Dermis microvascular lymphatic vessel endothelial cell (primary cell): ENCODE data around the gene ANO10. TPM values are rescaled to one million over a fixed set of nuclear protein-coding genes. Genes with fewer than 3 reads are reported as not detected.
A peak's percentile ranks its signal among the peaks of the same experiment; 100 is the strongest.
"Not testable (repeated sequence)": the region's sequence is repeated elsewhere in the genome, so short reads cannot be mapped to it uniquely, and the experiment has no call there.

Experiments
- DNase-seq, 2 donors: peaks; one replicate each; pipeline versions ENCODE4 v3.0.0 to v3.0.0-alpha.2; 2010; ENCODE audit warnings: low read depth in 2 of 2
- total RNA-seq: library from RNA; depleted of rRNA; stranded (reverse); fragments of >200 nt; gene quantifications from 2 replicates; pipeline ENCODE4 v1.2.1, GENCODE V29; 2014

ANO10 gene
- total RNA-seq, 1 donor from 2014 or later, result 25.0 TPM

DNA sequence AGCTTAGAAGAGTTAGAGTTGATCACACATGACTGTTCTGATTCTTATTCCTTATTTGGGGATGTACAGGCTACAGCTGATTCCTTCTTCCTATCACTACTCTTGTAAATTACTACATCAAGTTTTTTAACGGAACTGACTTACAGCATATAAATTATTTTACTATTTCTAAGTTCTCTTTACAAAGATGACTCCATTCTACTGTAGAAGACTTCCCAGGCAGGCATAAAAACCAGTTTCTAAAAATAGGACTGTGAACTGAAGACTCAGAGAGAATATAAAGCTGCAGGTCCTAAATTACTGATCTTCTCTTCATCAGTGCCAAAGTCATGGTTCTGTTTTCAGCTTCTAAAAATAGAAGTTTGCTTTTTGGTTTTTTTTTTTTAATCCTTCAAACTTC, 38.9 kb downstream of the ANO10 start:
- DNase-seq, result no peak

DNA sequence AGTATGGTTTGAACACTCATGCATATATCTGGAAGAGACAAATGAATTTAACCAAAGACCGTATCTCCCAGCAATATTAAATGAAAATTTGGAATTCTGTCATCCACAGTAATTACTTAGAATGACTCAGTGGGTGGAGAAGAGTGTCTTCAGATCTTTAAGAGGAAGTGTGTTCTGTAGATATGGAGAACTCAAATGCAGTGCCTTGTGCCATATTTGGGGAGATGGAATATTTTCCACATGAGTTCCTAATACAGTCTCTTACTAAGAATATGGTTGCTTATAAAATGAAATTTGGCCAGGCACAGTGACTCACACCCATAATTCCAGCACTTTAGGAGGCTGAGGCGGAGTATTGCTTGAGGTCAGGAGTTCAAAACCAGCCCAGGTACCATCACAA, 40.5 kb downstream of the ANO10 start:
- DNase-seq, result no peak

DNA sequence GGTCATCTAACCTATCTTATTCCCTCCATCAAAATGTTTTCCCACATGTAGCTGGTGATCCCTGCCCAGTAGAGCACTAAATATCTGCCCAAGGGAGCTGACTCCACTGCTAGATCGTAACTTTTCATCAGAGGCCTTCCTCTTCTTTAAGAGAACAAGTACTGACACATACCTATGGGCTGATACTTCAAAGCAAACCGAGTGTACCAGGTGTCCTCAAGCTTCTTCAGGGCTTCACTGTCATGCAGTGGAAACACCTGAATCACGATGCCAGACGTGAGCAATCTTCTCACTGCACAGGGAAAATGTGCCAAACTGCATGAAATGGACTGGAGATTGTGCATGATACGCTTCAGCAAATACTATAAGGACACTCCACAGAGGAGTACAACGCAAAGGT, 41.6 kb downstream of the ANO10 start:
- DNase-seq, result no peak

DNA sequence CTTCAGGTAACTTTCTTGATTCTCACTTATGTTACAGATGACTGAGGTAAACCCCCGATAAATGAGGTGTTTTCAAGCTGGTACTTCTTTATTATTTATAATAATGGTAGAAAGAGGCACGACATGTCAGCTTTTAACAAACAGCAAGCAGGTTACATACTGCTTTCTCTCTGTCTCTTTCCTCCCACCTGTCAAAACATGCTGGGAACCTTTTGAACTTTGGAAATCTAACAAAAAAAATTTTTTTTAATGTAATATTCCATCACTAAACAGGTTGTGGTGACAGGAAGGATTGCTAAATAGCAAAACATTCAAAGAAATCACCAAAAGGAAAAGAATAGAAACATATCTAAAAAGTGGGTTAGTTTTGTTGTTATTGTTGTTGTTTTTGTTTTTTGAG, 48.2 kb downstream of the ANO10 start:
- peak; percentile 19 to 69 for DNase-seq

DNA sequence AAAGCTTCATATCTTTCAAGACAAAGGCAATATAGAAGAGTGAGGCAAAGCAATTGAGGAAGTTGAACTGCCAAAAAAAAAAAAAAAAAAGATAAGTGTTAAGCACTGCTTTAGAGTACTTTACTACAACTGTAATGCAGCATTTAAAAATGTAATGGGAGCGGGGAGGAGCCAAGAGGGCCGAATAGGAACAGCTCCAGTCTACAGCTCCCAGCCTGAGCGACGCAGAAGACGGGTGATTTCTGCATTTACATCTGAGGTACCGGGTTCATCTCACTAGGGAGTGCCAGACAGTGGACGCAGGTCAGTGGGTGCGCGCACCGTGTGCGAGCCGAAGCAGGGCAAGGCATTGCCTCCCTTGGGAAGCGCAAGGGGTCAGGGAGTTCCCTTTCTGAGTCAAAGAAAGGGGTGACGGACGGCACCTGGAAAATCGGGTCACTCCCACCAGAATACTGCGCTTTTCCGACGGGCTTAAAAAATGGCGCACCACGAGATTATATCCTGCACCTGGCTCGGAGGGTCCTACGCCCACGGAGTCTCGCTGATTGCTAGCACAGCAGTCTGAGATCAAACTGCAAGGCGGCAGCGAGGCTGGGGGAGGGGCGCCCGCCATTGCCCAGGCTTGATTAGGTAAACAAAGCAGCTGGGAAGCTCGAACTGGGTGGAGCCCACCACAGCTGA, 56.0 kb downstream of the ANO10 start:
- DNase-seq, result not testable (repeated sequence)

DNA sequence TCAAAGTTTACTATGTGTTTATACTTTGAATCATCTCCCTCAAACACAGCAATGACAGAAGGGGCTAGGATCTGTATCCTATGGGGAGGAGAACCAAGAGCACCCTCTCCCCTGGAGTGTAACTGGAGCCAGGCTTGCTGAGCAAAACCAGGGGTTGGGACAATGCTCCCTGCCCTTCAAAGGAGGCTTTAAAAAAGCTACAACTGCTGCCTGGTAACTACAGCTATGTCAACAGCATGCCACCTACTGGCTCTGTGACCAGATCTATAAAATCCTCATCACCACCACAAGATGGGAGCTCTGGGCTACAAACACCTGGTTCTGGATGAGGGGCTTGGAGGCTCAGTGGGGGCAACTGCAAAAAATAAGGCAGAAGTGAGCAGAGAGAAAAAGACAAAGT, 61.9 kb downstream of the ANO10 start:
- DNase-seq, result peak in 1 of 2 donors; percentile 3

DNA sequence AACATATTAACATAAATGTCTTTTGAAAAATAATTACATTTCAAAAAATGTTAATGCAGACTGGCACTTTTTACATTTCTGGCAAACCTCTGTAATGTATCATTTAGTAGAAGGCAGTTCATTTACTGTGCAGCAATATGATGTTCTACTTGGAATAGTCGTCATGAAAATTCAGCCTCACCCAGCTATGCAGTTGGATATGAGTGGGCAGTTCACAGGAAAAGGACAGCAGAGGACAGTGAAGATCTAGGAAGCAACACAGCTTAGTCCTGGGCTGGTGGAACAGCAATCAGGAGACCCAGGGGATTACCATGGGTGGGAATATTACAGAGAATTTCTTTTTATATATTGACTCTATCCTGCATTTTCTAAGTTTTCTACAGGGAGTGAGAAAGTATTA, 63.6 kb downstream of the ANO10 start:
- DNase-seq, result no peak

DNA sequence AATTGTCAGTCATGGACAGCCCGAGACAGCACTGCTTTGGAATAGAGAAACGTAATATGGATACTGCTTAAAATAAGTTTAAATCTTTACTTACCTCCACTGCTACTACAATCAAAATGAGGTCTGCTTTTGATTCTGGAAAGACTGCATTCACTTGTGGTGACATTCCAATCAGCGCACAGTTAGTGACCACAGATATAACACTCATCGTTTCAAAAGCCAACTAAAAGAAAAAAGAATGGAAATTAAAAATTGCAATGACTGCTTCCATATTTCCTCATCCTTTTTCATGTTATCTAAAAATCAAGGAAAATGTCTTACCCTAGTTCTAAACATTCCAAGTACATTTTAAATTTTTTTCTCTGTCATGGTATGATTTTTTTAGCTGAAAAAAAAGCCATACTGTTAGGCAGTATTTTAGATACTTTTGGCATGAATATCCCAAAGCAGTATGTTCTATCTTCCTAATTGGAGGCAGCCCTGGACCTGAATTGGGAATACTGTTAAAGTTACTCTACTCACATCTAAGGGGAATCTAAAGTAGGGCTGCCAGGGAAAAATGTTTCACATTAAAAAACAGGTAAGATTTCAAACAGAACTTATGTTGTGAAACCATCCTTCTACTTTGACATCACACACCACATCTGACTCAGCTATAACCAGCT, 72.1 kb downstream of the ANO10 start:
- no peak for DNase-seq

DNA sequence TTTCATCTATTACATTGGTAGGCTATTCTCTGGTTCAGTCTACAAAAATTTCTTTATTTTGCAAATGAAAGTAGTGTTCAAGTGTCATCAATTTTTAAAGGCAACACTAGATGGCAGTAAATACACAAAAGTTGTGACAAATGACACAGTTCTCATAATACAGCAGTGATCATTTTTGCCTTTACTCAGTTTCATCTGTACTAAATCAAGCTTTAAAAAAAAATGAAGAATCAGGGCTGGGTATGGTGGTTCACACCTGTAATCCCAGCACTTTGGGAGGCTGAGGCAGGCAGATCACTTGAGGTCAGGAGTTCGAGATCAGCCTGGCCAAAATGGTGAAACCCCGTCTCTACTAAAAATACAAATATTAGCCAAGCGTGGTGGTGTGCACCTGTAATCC, 77.5 kb downstream of the ANO10 start:
- DNase-seq, result peak; percentile 59

DNA sequence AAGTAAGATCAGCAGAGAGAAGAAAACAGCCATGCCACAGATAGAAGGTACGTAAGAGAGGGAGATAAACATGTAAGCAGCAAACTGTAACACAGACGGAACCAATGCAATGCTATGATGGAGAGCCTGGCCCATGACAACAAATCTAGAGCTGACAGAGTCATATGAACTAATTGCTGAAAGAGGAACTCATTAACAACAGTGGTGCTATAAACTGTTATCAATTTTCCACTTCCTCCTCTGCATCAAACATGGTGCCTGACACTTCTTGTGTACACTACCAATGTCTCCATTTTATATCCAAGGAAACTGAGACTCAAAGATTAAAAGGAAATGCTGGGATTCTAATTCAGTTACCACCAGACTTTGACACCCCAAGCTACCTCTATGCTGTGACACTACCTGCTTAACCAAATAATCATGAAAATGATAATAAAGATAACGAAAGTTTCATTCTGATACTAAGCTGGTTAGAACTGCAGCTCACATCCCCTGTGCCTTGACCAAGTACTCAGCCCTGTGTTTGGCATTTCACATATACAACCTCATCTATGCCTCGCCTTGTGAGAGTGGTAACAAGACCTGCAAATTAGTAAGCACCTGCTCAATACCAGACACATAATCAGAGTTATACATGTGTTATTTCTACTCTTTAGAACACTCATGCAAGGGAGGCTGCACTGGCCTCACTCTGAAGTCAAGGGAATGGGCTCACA, 79.3 kb downstream of the ANO10 start:
- no peak for DNase-seq

DNA sequence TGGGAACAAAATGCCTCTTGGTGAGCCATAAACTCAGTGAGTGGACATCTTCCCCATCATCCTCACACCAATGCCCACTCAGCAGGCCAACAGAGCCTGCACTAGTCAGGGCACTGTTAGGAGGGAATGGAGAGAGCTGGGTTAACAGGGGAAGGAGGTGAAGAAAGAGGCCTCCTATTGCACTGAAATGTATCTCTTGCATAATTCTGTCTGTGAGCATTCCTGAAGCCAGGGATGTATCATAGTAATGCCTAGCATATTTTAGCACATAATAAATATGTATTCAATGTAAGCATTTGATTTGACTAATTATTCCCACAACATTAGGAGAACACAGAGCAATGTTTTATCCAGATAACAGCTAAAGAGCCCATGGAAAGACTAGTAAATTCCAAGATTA, 81.2 kb downstream of the ANO10 start:
- no peak for DNase-seq

DNA sequence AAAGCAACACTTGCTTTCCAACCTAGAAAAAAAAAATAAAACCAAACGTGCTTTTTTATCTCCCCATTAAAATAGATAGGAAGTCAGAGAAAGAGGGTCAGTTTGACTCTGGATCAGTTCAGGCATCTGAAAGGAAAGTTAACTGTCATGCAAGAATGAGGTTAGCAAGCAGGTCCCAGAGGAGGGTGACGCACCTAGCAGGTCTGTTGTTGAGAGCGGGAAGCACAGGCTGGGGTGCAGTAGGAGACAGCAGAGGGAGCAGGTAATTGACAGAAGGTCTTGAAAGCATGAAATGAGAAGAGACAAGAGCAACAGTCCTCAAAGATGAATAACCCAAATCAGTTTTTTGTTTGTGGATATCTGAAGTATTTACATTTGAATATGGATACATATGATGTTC, 82.5 kb downstream of the ANO10 start:
- DNase-seq, result no peak

DNA sequence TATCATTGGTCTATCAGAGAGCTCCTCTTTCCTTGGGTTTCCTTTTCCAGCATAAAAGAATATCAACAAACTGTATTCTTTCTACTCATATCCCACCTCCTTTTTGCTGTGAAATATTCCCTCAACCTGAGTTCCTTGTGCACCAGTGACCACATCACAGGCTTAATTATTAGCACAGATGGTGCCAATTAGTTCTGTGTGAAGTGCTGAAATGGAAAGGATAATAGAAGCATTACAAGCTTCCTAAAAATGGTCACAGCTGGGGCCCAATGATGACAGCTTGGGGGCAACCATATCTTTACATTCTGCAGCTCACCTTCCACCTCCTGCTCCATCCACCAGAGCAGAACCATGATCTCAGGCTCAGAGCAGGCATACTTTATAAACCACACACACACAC, 84.6 kb downstream of the ANO10 start:
- DNase-seq, result no peak

DNA sequence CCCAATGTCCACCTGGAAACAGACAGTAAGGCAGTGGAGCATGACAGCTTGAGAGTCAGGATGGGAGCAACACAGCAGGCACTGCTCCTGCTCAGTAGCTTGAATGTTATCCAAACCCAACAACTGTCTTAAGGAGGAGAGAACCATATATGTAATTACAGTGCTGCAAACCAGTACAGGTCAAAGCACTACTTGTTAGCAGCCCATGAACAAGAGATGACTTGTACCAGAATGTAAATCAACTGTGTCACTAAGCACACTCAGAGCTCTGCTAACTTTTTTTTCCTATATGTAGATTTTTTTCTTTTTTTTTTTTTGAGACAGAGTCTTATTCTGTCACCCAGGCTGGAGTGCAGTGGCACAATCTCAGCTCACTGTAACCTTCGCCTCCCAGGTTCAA, 87.1 kb downstream of the ANO10 start:
- no peak for DNase-seq

DNA sequence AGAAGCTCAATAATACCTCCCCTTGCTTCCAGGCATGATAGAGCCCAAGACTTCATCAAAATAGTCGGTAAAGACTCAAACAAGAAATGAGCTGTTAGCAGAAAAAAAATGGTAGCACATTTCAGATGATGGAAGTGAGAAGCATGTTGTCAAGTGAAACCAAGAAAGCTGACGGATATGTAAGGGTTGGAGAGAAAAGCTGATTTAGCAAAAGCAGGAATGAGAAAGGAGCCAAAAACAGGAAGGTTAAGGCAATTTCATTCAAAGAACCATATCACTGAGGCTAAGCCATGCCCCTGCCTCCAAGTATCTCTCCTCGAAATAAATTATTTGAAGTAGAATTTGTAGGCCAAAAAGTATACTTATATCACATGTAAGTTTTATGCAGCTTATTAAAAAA, 88.8 kb downstream of the ANO10 start:
- DNase-seq, result no peak

DNA sequence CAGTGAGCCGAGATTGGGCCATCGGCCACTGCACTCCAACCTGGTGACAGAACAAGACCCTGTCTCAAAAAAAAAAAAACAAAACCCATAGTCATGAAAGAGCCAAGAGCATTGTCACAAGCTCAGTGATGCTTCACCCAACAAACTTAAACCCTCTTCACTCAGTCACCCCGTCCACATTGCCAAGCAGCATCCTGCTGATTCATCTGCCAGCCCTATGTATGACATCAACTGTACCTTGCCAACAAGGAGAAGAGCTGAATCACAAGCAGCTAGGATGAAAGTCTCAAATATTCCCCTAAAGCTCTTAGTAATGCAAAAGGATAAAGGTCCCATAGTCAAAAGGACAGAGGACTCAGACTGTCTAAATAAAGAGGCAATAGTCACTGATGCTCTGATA, 90.0 kb downstream of the ANO10 start:
- peak in 1 of 2 donors; percentile 32 for DNase-seq

DNA sequence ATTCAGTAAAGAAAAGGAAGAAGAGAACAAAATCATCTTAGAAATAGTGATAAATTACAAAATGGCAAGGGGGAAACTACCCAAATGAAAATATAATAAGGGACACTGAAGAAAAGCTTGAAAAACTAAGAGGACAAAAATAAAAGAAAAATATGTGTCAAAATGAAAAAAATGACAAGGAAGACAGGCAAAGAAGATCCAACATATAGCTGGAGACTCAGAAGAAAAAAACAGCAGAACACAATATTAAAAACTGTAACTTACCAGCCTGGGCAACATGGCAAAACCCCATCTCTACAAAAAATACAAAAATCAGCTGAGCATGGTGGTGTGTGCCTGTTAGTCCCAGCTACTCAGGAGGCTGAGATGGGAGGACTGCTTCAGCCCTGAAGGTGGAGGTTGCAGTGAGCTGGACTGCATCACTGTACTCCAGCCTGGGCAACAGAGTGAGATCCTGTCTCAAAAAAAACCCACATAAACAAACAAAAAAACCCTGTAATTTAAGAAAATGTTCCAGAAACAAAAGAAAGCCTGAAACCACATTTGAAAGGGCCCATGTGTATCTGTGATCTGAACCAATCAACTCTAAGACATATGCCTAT, 93.2 kb downstream of the ANO10 start:
- no peak for DNase-seq

DNA sequence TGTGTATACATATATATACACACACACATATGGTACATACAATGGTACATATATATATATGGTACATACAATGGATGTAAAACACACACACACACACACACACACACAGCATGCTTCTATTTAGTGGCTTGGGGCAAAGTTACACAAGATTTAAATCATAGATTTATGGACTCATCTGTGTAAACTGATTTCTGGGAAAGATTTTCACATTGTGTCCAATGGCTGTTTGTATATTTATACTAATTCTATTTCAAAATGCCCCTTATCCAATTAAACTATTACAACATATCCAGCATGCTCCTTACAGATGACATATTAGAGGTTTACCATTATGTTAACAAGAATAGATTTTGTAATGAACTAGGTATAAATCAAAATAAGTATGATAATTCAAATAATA, 94.9 kb downstream of the ANO10 start:
- DNase-seq, result no peak

DNA sequence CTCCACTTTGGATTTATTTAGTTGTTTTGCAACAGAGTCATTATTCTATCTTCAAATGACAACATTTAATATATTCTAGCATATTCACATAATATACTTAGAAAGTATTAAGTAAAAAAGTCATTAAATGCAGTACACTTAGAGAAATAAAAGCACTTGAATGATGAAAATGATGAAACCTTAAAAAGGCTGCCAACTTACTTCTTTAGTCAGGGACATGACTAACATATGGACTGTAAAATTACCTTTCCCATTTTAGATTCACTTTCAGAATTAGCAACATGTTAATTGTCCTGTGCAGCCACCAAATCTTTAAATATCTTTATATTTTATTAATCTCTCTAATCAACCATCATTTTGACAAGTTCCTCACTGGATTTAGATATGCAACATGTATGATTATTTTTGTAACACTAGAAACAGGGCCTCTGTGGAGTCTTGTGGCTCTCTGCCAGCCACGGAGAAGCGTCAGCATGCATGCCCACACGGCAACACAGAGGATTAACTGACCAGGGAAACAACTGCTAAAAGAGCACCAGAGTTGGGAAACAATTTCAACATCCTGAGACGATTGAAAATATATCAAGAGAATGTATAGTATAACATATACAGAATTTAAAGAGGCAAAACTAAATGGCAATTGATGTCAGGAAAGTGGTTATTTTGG, 95.7 kb downstream of the ANO10 start:
- DNase-seq, result no peak

DNA sequence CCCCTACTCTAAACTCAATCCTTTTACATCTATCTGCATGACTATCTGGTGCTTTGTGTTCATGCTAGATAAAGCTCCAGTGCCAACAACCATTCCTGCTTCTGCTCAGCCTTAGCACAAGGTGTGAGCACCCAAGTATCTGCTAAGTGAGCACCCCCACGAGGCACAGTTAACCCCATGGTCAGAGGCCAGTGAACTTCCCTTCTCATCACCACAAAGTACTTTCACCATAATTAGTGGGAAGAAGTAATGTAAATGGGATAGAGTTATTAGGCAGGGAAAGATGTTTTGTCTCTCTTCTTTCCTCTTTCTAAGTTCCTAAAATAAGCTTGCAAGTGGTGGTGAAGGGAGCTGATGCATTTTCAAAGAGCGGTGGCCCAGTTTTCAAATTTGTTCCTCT, 96.4 kb downstream of the ANO10 start:
- DNase-seq, result no peak

DNA sequence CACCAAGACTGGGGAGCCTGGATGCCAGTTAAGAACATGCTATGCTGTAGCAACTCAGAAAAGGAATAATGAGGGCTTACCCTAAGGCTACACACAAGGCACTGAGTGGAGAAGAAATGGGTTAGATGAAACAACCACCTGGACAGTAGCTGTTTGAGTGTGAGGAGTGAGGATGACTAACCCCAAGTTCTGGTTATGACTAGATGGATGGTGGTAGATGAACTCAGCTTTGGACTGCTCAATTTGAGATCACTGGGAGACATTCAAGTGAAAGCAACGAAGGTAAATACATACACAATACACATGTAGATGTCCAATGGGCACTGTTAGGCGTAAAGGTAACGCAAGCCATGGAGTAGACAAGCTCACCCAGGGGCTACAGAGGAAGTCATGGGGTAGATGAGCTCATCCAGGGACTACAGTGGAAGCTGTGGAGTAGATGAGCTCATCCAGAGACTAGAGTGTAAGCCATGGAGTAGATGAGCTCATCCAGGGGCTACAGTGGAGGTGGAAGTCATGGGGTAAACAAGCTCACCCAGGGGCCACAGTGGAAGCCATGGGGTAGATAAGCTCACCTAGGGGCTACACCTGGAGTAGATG, 98.3 kb downstream of the ANO10 start:
- peak in 1 of 2 donors; percentile 21 for DNase-seq
